ENCODE results near the gene HEXIM2. TPM values are rescaled to one million over a fixed set of nuclear protein-coding genes. Genes with fewer than 3 reads are reported as not detected.

HEXIM2 gene
- total and polyA plus RNA-seq, 2 donors (not counting 1 experiment from before 2014, with no cell fraction given) = 1.9 to 18.7 TPM

DNA sequence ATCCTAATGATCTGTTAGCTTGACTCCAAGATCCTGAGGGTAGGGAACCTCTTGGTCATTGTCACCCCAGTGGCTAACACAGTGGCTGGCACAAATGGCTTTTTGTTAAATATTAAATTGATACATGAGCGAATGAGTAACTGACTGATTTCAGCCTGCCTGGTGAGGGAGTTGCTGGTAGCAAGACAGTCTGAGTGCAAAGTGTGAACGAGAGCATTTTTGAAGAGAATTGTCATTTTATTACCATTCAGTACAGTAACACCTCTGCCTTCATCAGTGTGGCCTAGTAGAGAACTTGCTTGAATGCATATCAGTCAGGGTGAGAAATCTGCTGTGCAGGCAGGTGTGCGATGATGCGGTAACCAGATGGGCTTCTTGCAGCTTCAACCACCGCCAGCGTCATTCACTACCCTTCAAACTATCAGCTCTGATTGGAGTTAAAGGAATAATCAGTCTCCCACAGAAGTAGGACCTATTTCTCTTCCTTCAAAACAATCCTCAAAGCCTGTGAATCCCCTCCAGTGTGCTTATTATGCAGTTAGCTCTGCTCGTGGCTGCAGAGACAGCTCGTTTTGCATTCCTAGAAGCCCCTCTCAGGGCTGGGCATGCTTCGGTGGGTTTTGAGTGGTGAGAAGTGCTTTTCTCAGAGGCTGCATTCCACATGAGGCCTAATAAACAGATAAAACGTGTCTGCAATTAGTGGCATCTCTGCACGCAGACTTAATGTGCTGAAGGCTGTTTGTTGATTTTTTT is 29.0 kb downstream of the HEXIM2 start:
- no peak overlapping the region for H3K9ac ChIP-seq (ENCODE audit: insufficient read depth, low read length)
- TF ChIP-seq EZH2 (IDR thresholded peaks at IDR 0.05; ENCODE audit: low read length, missing control alignments) = no peak
- TF ChIP-seq, protein P1, sequence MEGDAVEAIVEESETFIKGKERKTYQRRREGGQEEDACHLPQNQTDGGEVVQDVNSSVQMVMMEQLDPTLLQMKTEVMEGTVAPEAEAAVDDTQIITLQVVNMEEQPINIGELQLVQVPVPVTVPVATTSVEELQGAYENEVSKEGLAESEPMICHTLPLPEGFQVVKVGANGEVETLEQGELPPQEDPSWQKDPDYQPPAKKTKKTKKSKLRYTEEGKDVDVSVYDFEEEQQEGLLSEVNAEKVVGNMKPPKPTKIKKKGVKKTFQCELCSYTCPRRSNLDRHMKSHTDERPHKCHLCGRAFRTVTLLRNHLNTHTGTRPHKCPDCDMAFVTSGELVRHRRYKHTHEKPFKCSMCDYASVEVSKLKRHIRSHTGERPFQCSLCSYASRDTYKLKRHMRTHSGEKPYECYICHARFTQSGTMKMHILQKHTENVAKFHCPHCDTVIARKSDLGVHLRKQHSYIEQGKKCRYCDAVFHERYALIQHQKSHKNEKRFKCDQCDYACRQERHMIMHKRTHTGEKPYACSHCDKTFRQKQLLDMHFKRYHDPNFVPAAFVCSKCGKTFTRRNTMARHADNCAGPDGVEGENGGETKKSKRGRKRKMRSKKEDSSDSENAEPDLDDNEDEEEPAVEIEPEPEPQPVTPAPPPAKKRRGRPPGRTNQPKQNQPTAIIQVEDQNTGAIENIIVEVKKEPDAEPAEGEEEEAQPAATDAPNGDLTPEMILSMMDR (conservative IDR thresholded peaks at IDR 0.05 in 1 of 2, IDR thresholded peaks at IDR 0.05 in 1 of 2; ENCODE audit: low read depth in 1 of 2, low read length in 2 of 2) = no peak
- no peaks in the 10 kb centered on the region for H3K27me3 ChIP-seq (ENCODE audit: control insufficient read depth, insufficient read depth, low read length)
- no peak for DNase-seq (ENCODE audit: low read depth in 2 of 2)
- H3K4me2 ChIP-seq (ENCODE audit: extremely low read depth, insufficient read depth, low read length) = no peak overlapping the region
- no peaks in the 10 kb centered on the region for H3K79me2 ChIP-seq (ENCODE audit: control insufficient read depth, insufficient read depth, low read length)
- no peaks in the 10 kb centered on the region for H4K20me1 ChIP-seq (ENCODE audit: control insufficient read depth, extremely low read depth, insufficient read depth, low read length)
- no peak overlapping the region for H2AFZ ChIP-seq (ENCODE audit: low read length)
- no peaks in the 10 kb centered on the region for H3K9me3 ChIP-seq (ENCODE audit: control insufficient read depth, insufficient read depth, low read depth, low read length)
- H3K4me1 ChIP-seq (ENCODE audit: control insufficient read depth, extremely low read depth, insufficient read depth, low read length) = no peaks in the 10 kb centered on the region
- H3K27ac ChIP-seq (ENCODE audit: insufficient read depth, low read length) = no peak overlapping the region
- H3K36me3 ChIP-seq (ENCODE audit: control insufficient read depth, insufficient read depth, low read length) = no peaks in the 10 kb centered on the region
- no peak overlapping the region for H3K4me3 ChIP-seq (replicated peaks in 1 of 4; ENCODE audit: control extremely low read depth in 1 of 4, insufficient read depth in 1 of 4, low read depth in 3 of 4, low read length in 4 of 4)

DNA sequence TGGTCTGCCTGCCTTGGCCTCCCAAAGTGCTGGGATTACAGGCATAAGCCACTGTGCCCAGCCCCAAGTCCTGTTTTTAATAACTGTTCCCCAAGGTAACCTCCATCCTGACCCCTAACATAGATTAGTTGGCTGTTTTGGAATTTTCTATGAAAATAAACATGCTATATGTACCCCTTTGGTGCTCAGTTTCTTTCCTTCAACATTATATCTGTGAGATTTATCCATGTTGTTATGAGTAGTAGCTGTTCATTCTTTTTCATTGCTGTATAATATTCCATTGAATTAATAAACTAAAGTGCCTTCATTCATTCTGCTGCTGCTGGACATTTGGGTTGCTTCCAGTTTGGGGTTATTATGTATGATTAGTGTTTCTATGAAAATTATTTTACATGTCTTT is 33.7 kb downstream of the HEXIM2 start:
- peaks cover 4% of the 10 kb centered on the region for H3K4me1 ChIP-seq (ENCODE audit: control insufficient read depth, extremely low read depth, insufficient read depth, low read length)
- no peaks in the 10 kb centered on the region for H3K9me3 ChIP-seq (ENCODE audit: control insufficient read depth, insufficient read depth, low read depth, low read length)
- no peaks in the 10 kb centered on the region for H3K79me2 ChIP-seq (ENCODE audit: control insufficient read depth, insufficient read depth, low read length)
- no peaks in the 10 kb centered on the region for H3K36me3 ChIP-seq (ENCODE audit: control insufficient read depth, insufficient read depth, low read length)
- no peaks in the 10 kb centered on the region for H4K20me1 ChIP-seq (ENCODE audit: control insufficient read depth, extremely low read depth, insufficient read depth, low read length)
- DNase-seq (ENCODE audit: low read depth in 2 of 2) = no peak
- H2AFZ ChIP-seq (ENCODE audit: low read length) = no peak overlapping the region
- no peaks in the 10 kb centered on the region for H3K27me3 ChIP-seq (ENCODE audit: control insufficient read depth, insufficient read depth, low read length)
- no peak overlapping the region for H3K4me2 ChIP-seq (ENCODE audit: extremely low read depth, insufficient read depth, low read length)
- H3K27ac ChIP-seq (ENCODE audit: insufficient read depth, low read length) = no peak overlapping the region
- TF ChIP-seq, protein P1 (conservative IDR thresholded peaks at IDR 0.05 in 1 of 2, IDR thresholded peaks at IDR 0.05 in 1 of 2; ENCODE audit: low read depth in 1 of 2, low read length in 2 of 2) = no peak
- no peak for TF ChIP-seq EZH2 (IDR thresholded peaks at IDR 0.05; ENCODE audit: low read length, missing control alignments)
- H3K4me3 ChIP-seq (replicated peaks in 1 of 4; ENCODE audit: control extremely low read depth in 1 of 4, insufficient read depth in 1 of 4, low read depth in 3 of 4, low read length in 4 of 4) = no peak overlapping the region
- H3K9ac ChIP-seq (ENCODE audit: insufficient read depth, low read length) = no peak overlapping the region

DNA sequence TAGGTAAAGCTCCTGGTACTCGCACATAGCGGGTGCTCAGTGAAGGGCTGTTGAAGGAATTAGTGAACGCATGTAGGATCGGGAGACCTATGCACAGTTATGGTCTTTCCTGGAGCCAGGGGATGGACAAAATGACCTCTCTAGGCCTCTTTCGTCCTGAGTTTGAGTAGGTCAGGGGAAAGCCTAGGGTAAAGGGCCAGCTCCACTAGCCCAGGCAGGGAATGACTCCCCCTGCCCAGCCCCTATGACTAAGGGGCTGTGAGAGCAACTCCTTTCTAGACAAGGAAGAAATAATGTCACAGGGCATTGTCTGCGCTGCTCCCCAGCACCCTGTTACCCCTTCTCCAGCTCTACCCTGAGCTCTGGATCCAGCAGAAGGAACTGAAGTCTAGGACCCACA is 35.4 kb downstream of the HEXIM2 start:
- TF ChIP-seq EZH2 (IDR thresholded peaks at IDR 0.05; ENCODE audit: low read length, missing control alignments) = no peak
- TF ChIP-seq, protein P1 (conservative IDR thresholded peaks at IDR 0.05 in 1 of 2, IDR thresholded peaks at IDR 0.05 in 1 of 2; ENCODE audit: low read depth in 1 of 2, low read length in 2 of 2) = no peak
- Histone ChIP-seq H4K20me1 (ENCODE audit: control insufficient read depth, extremely low read depth, insufficient read depth, low read length) (no peaks in the 10 kb centered on the region), H3K27me3 (ENCODE audit: control insufficient read depth, insufficient read depth, low read length) (no peaks in the 10 kb centered on the region), H2AFZ (ENCODE audit: low read length) (peak overlapping the region; percentile 74), H3K79me2 (ENCODE audit: control insufficient read depth, insufficient read depth, low read length) (no peaks in the 10 kb centered on the region), H3K27ac (ENCODE audit: insufficient read depth, low read length) (no peak overlapping the region), H3K36me3 (ENCODE audit: control insufficient read depth, insufficient read depth, low read length) (no peaks in the 10 kb centered on the region), H3K4me3 (replicated peaks in 1 of 4; ENCODE audit: control extremely low read depth in 1 of 4, insufficient read depth in 1 of 4, low read depth in 3 of 4, low read length in 4 of 4) (no peak overlapping the region), H3K4me1 (ENCODE audit: control insufficient read depth, extremely low read depth, insufficient read depth, low read length) (peaks cover 4% of the 10 kb centered on the region), H3K9ac (ENCODE audit: insufficient read depth, low read length) (no peak overlapping the region), H3K4me2 (ENCODE audit: extremely low read depth, insufficient read depth, low read length) (no peak overlapping the region), H3K9me3 (ENCODE audit: control insufficient read depth, insufficient read depth, low read depth, low read length) (no peaks in the 10 kb centered on the region)
- DNase-seq (ENCODE audit: low read depth in 2 of 2) = no peak

Data from fibroblast of lung (primary cell).